ENCODE measurements around the gene GAMT. TPM values are rescaled to one million over a fixed set of nuclear protein-coding genes. Genes with fewer than 3 reads are reported as not detected.

GAMT gene
- total RNA-seq, 2 experiments from 2014 or later: 13.2 to 13.8 TPM

GRCh38 chr19:1397838-1398237 is 3.5 kb downstream of the GAMT start:
- no peak overlapping the region for H3K4me3 Mint-ChIP-seq
- H3K4me1 Mint-ChIP-seq: peaks cover 15% of the 10 kb centered on the region
- no peak overlapping the region for H3K27ac Mint-ChIP-seq
- no peaks in the 10 kb centered on the region for H3K36me3 Mint-ChIP-seq (ENCODE audit: low read depth)
- ChIA-PET POLR2A (no interaction called here), CTCF (interaction anchor here (0.8 kb wide), 1 partner anchor 46 kb away, joined by 3 read pairs; no protein-coding TSS in a partner anchor)
- peaks cover 5% of the 10 kb centered on the region for H3K27me3 Mint-ChIP-seq
- DNase-seq: no peak
- H3K9me3 Mint-ChIP-seq: no peaks in the 10 kb centered on the region

DNA sequence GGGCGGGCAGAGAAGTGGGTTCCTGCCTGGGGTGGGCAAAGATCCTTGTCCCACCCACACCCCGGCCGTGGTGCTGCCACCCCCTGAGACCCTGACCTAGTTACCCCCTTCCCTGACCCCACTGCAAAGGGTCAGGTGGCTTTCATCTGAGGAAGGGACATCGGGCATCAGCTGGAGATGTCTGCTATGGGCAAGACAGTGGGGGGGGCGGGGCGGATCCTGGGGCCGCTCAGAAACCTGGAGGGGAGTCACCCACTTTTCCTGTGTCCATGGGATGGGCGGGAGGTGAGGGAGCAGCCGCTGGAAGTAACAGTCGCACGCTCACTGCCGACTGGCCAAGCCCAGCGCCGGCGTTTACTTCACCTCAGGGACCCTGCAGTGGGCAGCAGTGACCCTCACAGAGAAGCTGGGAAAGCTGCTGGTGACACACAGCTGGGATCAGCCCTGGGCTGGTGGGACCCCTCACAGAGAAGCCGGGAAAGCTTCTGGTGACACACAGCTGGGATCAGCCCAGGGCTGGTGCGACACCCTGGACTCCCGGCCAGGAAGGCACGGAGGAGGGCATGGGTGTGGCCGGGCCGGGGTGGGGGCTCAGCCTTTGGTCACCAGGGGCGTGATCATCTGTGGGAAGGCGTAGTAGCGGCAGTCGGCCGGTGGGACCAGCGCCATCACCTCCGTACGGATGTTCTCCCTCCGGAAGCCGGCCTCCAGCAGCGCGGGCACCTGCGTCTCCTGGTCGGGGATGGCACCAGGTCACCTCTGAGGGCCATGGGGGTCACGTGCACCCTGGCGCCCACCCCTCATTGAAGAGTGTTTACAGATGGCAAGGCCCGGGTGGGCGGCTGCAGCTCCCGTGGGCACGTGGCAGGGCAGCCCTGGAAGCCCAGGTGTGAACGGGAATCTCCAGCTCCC is 4.3 kb downstream of the GAMT start:
- H3K36me3 Mint-ChIP-seq (ENCODE audit: low read depth): peaks cover 4% of the 10 kb centered on the region
- DNase-seq: no peak
- H3K27ac Mint-ChIP-seq: no peak overlapping the region
- H3K27me3 Mint-ChIP-seq: no peaks in the 10 kb centered on the region
- no peaks in the 10 kb centered on the region for H3K9me3 Mint-ChIP-seq
- ChIA-PET POLR2A (interaction anchor here (1.0 kb wide), 1 partner anchor 12 kb away, joined by 3 read pairs; no protein-coding TSS in a partner anchor), CTCF (no interaction called here)
- no peak overlapping the region for H3K4me3 Mint-ChIP-seq
- peaks cover 10% of the 10 kb centered on the region for H3K4me1 Mint-ChIP-seq

DNA sequence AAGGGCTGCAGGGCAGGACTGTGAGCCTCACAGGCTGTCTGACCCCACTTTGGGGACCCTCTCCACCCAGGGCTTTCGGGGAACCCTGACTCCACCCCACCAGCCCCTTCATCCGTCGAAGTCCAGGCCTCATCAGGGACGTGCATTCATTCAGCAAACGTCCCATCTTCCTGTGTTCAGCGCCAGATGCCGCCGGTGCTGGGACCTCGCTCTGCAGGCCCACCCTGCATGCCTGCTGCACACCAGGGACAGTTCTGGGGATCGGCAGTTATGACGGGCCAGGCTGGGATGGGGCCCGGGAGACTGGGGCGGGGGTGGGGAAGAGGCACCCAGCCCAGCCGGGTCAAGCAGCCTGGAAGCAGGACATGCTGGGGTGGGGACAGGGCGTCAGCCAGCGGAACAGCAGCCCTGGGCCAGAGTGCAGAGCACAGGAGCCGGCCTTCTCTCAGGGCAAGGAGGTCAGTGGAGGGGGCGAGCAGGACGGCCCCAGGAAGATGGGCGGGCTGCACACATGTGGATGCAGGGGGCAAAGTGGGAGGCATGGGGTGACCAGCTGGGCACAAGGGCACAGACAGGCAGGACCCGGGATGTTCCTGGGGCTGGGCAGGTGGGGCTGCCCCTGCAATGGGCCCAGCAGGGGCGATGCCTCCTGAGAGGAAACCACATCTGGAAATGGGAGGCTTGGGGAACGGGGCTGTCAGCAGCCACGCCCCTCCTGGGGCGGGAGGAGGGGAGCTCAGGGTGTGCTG is 5.1 kb downstream of the GAMT start:
- DNase-seq: no peak
- POLR2A ChIA-PET: interaction anchor here (1.0 kb wide), 1 partner anchor 11 kb away, joined by 3 read pairs; no protein-coding TSS in a partner anchor
- H3K36me3 Mint-ChIP-seq (ENCODE audit: low read depth): peaks cover 5% of the 10 kb centered on the region
- CTCF ChIA-PET: no interaction called here
- no peak overlapping the region for H3K4me3 Mint-ChIP-seq
- H3K27ac Mint-ChIP-seq: no peak overlapping the region
- H3K9me3 Mint-ChIP-seq: no peaks in the 10 kb centered on the region
- no peaks in the 10 kb centered on the region for H3K27me3 Mint-ChIP-seq
- H3K4me1 Mint-ChIP-seq: peaks cover 9% of the 10 kb centered on the region

DNA sequence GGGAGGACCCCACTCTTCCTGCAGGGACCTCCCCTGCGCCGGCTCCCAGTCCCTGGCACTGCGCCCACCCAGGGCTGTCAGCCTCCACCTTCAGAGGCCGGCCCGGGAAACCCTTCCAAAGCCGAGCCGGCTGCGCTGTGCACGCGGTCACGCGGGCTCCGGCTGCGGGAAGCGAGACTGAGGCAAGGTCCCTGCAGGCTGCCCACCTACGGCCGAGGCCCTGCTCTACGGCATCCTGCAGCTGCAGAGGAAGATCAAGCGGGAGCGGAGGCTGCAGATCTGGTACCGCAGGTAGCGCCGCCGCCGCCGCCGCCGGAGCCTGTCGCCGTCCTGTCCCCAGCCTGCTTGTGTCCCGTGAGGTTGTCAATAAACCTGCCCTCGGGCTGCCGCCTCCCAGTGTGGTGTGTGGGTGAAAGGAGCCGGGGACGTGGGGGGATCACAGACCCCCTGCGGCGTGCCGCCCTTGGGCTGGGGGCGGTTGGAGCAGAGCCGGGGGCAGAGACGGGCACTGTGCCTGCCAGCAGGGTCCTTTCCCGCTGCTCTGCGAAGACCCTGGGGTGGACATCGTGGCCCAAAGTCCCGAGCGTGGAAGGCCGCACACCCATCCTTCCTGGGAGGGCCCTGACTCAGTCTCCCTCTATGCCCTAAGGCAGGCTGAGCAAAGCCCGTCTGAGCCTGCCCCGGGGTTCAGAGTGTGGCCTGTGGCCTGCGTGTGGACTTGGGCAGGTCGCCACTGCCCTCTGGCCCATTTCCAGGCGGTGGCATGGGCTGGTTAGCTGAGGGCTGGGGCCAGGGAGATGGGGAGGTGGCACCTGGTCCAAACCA is 5.9 kb downstream of the GAMT start:
- no peak for DNase-seq
- ChIA-PET CTCF (no interaction called here), POLR2A (no interaction called here)
- no peaks in the 10 kb centered on the region for H3K27me3 Mint-ChIP-seq
- peaks cover 10% of the 10 kb centered on the region for H3K36me3 Mint-ChIP-seq (ENCODE audit: low read depth)
- no peak overlapping the region for H3K4me3 Mint-ChIP-seq
- peaks cover 9% of the 10 kb centered on the region for H3K4me1 Mint-ChIP-seq
- no peaks in the 10 kb centered on the region for H3K9me3 Mint-ChIP-seq
- H3K27ac Mint-ChIP-seq: no peak overlapping the region

GRCh38 chr19:1394252-1395193 is 6.8 kb downstream of the GAMT start:
- Mint-ChIP-seq H3K36me3 (ENCODE audit: low read depth) (peaks cover 13% of the 10 kb centered on the region), H3K9me3 (no peaks in the 10 kb centered on the region), H3K27me3 (no peaks in the 10 kb centered on the region), H3K4me3 (no peak overlapping the region), H3K27ac (no peak overlapping the region), H3K4me1 (peaks cover 9% of the 10 kb centered on the region)
- POLR2A ChIA-PET: no interaction called here
- CTCF ChIA-PET: no interaction called here
- no peak for DNase-seq

DNA sequence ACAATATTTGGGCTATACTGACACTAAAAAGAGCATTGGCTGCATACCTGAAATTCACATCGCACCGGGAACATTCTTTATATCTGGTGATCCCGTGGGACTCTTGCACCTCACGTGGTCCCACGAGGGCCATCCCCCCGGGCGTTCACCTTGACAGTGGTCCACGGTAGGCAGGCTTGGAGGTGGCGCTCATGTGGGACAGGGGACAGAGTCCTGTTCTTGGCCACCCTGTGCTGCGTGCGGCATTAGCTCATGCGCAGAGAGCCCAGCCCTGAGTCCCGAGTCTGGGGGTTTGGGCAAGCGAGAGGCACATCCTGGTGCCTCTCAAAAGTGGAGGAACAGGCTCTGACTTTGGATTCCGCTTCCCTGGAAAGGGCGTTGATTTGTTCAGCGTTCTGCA is 7.5 kb downstream of the GAMT start:
- H3K4me3 Mint-ChIP-seq: no peak overlapping the region
- no peaks in the 10 kb centered on the region for H3K27me3 Mint-ChIP-seq
- H3K4me1 Mint-ChIP-seq: peaks cover 9% of the 10 kb centered on the region
- no peak for DNase-seq
- POLR2A ChIA-PET: no interaction called here
- no peaks in the 10 kb centered on the region for H3K9me3 Mint-ChIP-seq
- CTCF ChIA-PET: no interaction called here
- no peak overlapping the region for H3K27ac Mint-ChIP-seq
- H3K36me3 Mint-ChIP-seq (ENCODE audit: low read depth): peaks cover 20% of the 10 kb centered on the region

DNA sequence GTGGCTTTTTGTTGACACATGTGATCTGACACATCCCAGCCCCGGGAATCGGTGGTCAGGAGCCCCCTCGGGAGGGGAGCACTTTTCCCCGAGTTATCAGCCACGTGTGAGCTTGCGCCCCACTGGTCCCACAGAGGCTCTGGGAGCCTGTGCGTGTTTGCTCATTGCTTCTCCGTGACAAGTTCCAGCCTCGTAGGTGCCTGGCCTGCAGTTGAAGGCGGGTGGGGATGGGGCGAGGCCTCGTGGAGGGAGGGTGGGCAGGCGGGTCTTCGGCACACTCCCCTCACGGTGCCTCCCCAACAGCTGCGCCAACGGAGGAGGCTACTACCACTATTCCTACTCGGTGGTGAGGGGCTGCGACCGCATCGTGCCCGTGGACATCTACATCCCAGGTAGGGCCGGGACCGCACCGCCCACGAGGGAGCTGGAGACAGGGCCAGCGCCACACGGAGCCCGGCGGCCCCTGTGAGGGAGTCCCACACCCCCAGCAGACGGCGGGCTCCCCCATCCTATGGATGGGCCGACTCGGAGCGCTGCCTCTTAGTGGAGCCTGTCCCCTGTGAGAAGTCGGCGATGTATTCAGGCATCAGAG is 8.3 kb downstream of the GAMT start:
- Mint-ChIP-seq H3K9me3 (no peaks in the 10 kb centered on the region), H3K27ac (no peak overlapping the region), H3K36me3 (ENCODE audit: low read depth) (peaks cover 26% of the 10 kb centered on the region), H3K4me1 (peaks cover 9% of the 10 kb centered on the region), H3K27me3 (no peaks in the 10 kb centered on the region), H3K4me3 (no peak overlapping the region)
- CTCF ChIA-PET: no interaction called here
- no peak for DNase-seq
- POLR2A ChIA-PET: no interaction called here

GRCh38 chr19:1392407-1392806 is 8.9 kb downstream of the GAMT start:
- no peaks in the 10 kb centered on the region for H3K9me3 Mint-ChIP-seq
- POLR2A ChIA-PET: no interaction called here

DNA sequence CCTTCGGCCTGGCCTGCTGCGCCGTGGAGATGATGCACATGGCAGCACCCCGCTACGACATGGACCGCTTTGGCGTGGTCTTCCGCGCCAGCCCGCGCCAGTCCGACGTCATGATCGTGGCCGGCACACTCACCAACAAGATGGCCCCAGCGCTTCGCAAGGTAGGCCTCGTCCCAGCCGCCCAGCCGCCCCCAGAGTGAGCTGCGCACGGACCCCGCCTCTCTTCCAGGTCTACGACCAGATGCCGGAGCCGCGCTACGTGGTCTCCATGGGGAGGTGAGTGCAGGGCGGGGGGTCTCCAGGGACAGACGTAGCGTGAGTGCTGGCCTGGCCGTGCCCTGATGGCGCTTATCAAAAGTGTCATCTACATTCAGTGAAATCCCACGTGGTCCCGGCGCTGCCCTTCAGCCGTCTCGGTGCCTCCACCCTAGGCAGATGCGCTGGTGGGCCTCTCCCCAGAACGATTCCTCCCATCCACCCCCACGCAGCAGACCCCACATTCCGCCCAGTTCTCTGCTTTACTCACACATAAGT is 10.4 kb downstream of the GAMT start:
- CTCF ChIA-PET: interaction anchor here (0.7 kb wide), 1 partner anchor 1143 kb away, joined by 3 read pairs; no protein-coding TSS in a partner anchor
- Mint-ChIP-seq H3K9me3 (no peaks in the 10 kb centered on the region), H3K27ac (no peak overlapping the region), H3K36me3 (ENCODE audit: low read depth) (peaks cover 30% of the 10 kb centered on the region), H3K4me3 (no peak overlapping the region), H3K27me3 (no peaks in the 10 kb centered on the region), H3K4me1 (peaks cover 2% of the 10 kb centered on the region)
- DNase-seq: no peak
- POLR2A ChIA-PET: no interaction called here

More at GRCh38 chr19:1392407-1392806, 8.9 kb downstream of the GAMT start:
- no peak for DNase-seq
- H3K27me3 Mint-ChIP-seq: no peaks in the 10 kb centered on the region
- peaks cover 6% of the 10 kb centered on the region for H3K4me1 Mint-ChIP-seq
- H3K27ac Mint-ChIP-seq: no peak overlapping the region
- peaks cover 26% of the 10 kb centered on the region for H3K36me3 Mint-ChIP-seq (ENCODE audit: low read depth)
- CTCF ChIA-PET: no interaction called here
- no peak overlapping the region for H3K4me3 Mint-ChIP-seq

- Mint-ChIP-seq H3K4me1 (peaks cover 11% of the 10 kb centered on the region), H3K9me3 (no peaks in the 10 kb centered on the region), H3K27ac (no peak overlapping the region), H3K4me3 (no peak overlapping the region), H3K27me3 (no peaks in the 10 kb centered on the region), H3K36me3 (ENCODE audit: low read depth) (peaks cover 30% of the 10 kb centered on the region)
- POLR2A ChIA-PET: no interaction called here
- DNase-seq: no peak
- CTCF ChIA-PET: no interaction called here
Measured at GRCh38 chr19:1389033-1389940, 12.1 kb downstream of the GAMT start.

GRCh38 chr19:1388637-1389026 is 12.7 kb downstream of the GAMT start:
- Mint-ChIP-seq H3K27ac (no peak overlapping the region), H3K27me3 (no peaks in the 10 kb centered on the region), H3K4me3 (no peak overlapping the region), H3K4me1 (peaks cover 13% of the 10 kb centered on the region), H3K9me3 (no peaks in the 10 kb centered on the region), H3K36me3 (ENCODE audit: low read depth) (peaks cover 31% of the 10 kb centered on the region)
- no peak for DNase-seq
- POLR2A ChIA-PET: no interaction called here
- CTCF ChIA-PET: no interaction called here

Data from activated CD4-positive, alpha-beta memory T cell treated with anti-CD3 and anti-CD28 coated beads, Interleukin-2, amount 10 ng/mL, durations not matched to agents 7 days and 5 days (primary cell).